Measurements from ENCODE around the gene CCDC154.
"Not testable (repeated sequence)": the region's sequence is repeated elsewhere in the genome, so short reads cannot be mapped to it uniquely, and the experiment has no call there.

The CCDC154 gene

DNA sequence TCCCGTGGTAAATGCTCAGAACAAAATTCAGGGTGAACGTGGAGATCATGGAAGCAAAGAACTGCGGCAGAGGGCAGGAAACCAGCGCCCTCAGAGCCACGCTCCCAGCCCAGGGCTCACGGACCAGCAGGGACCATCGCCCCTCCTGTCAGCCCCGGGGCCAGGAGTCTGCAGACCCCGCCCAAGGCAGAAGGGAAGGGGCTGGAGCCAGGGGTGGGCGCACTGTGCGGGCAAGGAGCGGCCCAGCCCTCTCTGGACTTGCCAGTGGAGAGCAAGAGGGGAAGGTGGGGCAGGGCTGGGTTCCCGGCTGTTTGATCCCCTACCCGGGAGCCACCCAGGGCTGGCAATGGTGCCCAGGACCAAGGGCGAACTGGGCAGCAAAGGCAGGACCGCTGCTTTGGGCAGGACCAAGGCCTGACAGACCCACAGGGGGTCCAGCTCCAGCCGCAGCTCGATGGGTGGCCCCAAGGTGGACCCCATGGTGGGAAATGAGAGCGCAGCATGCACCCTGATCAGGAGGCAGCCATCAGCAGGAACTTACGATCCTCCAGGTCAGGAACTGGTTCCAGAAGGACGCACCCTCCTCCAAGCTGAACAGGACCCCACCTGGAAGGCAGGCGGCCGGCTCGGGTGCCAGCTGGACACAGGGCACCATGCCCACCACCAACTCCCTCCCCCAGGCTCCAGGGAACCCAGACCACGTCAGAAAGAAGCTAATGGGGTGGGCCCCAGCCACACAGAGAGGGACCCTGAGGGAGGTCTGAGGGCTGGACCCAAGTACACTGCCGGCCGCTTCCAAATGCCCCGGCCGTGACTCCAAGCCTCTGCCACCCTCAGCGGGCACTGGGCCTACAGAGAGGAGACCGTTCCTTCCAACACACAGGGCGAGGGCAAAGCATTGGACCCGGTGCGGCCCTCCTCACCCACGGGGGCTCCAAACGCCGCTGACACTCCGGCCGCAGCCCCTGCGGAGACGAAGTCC lies 11.1 kb upstream of the CCDC154 start:
- no peak overlapping the region for H3K27ac ChIP-seq
- no peak for DNase-seq (ENCODE audit: low read depth, low spot score)

DNA sequence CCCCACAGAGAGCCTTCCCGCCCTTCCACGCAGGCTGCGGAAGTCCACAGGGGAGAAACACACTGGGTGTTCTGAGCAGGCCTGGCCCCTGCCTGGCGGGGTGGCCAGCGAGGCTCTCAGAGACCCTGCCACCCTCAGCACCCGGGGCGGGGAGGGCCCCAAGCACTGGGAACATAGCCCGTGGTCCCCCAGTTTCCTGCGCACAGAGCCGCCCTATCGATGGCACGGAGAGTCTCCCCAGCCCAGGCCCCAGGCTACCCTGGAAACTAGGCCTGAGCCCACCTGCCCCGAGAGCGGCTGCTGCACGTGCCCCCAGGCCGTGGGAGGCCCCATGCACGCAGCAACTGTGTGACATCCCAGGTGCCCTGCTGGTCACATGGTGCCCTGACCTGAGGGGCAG lies 10.2 kb upstream of the CCDC154 start:
- H3K27ac ChIP-seq: no peak overlapping the region
- no peak for DNase-seq (ENCODE audit: low read depth, low spot score)

DNA sequence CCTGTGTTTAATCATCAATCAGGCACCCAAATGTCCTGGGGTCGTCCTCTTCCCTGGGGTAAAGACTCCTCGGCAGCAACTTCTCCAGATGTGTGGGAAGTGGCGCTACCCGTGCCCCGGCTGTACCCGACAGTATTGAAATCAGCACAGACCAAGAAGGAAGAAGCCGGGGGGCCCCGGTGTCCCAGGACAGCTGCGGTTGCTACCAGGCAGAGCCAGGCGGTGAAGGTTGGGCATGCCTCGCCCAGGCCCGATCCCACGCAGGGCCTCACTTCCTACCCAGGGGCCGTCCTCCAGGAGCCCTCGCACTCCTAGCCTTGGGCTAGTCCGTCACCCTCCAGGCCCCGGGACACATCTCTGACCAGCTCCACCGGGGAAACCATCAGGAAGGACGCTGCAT lies 9.0 kb upstream of the CCDC154 start:
- DNase-seq (ENCODE audit: low read depth, low spot score): no peak
- H3K27ac ChIP-seq: no peak overlapping the region

DNA sequence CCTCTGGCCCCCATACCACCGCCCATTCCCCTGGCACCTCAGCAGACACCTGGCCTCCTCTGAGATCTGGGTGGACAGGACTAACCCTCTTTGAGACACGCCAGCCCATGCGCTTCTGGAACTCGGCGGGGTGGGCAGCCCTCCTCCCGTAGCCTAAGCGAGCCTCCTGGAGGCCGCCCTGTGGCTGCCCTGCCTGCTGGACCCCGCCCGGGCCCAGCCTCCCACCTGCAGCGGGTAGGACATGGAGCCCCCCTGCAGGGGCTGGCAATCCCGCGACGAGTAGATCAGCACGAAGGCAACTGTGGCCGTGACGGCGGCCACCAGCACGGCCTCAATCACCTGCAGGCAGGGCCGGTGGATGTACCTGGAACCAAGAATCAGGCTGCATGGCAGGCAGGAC lies 8.2 kb upstream of the CCDC154 start:
- no peak overlapping the region for H3K27ac ChIP-seq
- no peak for DNase-seq (ENCODE audit: low read depth, low spot score)

DNA sequence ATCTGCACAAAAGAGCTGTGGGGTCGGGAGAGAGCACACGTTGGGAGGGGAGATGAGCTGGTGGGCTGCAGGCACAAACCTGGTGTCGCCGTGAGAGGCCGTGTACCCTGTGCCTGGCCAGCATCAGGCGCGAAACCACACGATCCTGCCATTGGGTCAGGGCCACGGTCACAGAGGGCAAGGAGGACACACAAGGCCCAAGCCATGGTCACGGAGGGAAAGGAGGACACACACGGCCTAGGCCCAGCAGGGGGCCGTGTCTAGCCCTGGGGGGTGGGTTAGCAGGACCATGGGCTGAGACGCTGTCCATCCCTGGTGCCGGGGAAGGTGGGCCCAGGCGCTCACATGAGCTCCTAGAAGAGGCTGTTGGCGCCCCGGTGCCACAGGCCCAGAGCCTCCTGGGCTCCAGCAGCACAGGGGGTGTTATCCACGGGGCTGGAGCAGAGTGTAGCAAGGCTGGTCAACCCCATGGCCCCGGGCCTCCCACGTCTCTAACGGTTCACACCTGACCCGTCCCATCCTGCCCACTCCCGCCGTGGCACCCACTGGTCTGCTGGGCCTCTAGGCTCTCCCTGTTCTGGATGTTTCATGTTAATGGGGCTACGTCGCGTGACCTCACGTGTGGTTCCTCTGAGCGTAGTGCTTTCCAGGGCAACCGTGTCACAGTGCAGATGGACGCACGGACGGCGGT lies 7.5 kb upstream of the CCDC154 start:
- DNase-seq (ENCODE audit: low read depth, low spot score): no peak
- H3K27ac ChIP-seq: no peak overlapping the region

DNA sequence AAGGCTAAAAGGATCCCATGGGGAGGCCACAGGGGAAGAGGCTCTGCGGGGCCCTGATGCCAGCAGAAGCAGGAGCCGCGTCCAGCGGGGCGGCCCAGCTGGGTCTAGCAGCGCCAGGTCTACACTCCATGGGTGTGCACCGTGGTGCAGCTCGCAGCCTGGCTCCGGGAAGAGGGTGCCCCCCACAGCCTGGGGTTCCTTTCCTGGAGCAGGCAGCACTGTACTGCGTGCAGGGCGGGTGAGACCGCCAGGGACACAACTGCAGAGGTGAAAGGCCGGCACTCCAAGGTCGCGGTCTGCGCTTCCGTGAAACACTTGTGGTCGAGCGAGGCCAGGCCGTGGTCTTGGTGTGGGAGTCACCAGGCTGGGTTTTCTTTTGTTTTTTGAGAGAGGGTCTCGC lies 6.5 kb upstream of the CCDC154 start:
- no peak overlapping the region for H3K27ac ChIP-seq
- no peak for DNase-seq (ENCODE audit: low read depth, low spot score)

DNA sequence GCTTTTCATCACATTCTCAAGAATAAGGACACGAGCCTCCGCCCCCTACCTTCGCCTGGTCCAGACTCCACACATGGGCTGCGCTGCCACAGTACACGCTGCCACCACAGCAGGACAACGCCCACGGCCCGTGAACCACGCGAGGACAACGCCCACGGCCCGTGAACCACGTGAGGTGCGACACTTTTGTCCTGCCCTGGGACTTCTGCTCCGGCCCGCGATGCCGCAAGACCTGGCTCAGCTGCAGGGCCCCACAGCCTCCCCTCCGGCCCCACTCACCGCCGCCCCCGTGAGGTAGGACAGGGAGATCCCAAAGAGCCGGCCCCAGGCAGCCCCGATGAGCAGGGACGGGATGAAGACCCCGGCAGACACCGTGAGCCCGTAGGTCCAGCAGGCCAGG lies 5.9 kb upstream of the CCDC154 start:
- DNase-seq (ENCODE audit: low read depth, low spot score): no peak
- H3K27ac ChIP-seq: no peak overlapping the region

DNA sequence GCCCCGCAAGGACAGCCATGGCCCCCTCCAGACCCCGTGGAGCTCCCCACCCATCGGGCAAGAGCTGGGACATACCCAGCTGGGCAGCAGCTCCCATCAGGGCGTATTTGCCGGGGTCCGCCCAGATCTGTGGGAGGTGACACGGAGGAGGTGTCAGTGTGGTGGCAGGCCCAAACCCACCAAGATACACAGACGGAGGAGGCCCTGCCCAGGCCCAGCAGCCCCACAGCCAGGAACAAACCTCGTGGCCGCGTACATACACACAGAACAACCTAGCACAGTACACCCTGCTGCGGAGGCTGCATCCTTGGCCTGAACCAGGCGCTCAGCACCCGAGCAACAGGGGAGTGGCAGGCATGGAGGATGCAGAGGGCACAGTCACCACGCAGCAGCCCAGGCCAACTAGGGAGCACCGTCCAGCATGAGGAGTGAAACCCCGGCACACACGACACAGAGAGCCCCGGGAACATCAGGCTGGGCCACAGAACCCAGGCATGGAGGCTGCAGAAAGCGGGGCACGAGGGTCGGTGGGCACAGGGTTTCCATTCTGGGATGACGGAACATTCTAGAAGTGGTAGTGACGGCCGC lies 4.9 kb upstream of the CCDC154 start:
- H3K27ac ChIP-seq: no peak overlapping the region
- DNase-seq (ENCODE audit: low read depth, low spot score): no peak

DNA sequence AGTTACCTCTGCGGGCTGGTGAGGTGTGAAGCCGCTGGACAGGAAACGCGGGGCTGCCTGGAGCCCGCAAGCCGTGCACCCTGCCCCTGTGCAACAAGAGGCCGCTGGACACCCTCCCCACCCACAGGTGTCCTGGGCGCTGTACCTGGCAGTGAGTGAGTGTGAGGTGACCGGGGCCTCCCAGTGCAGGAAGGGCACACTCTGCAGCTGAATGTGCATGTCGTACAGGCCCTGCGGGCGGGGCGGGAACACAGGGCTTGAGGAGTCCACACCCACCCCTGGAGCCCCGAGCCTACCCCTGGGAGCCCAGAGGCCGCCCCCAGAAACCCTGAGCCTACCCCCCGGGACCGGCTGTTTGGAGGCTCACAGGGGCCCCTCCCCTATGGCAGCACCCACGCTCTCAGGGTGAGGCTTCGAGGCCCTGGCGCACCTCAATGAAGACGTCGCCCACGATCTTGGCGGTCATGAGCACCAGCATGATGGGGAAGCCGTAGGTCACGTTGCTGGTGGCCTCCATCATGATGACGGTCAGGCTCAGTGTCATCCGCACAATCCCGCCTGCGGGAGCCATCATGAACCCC lies 4.3 kb upstream of the CCDC154 start:
- no peak overlapping the region for H3K27ac ChIP-seq
- no peak for DNase-seq (ENCODE audit: low read depth, low spot score)

DNA sequence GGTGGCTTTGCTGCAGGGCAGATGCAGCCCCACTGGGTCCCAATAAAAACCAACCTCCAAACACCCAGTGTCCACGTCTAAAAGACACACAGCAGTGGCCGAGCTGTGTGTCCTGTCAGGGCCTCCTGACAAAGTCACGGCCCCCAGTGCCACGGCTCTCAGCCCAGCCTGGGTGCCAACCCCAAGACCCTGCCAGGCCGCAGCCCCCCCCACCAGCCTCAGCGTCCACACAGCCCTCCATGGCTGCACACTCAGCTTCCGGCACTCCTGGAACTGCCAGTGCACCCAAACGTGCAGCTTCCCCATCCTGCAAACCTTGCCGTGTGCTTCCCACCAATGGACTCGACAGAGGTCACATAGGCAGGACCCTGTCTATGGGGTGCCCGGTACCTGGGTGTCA lies 3.6 kb upstream of the CCDC154 start:
- DNase-seq (ENCODE audit: low read depth, low spot score): no peak
- no peak overlapping the region for H3K27ac ChIP-seq

DNA sequence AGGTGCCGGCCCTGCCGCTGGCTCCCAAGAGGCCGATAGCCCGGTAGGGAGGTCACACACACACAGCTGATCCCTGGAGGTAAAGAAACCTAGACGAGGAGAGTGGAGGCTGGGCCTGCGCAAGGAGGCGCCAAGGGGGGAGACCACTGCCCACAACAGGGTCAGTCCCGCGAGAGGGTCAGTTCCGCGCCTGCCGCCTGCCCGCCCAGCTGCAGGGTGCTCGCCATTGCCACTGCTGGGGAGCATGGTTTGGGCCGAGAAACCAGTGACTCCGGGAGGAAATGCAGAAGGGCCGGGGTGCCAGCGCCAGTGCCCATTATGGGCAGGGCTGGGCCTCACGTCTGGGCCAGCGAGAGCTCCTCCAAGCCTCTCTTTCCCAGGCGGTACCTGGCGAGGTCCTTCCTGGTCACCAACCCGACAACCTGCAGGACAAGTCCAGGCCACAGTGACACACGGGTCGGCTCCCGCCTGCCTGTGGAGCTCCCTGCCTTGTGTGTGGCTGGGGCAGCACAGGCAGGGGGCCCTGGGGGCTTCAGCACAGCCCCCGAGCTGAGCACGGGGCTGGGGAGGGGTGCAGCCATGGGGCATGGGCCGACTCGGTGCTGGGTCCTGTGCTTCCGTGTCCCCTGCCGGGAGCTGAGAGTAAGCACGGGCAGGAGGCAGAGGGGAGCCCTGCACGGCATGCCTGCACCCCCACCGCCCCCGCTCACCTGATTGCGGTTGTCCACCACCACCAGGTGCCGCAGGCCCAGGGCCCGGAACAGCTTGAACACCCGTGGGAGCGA lies 2.1 kb upstream of the CCDC154 start:
- no peak for DNase-seq (ENCODE audit: low read depth, low spot score)
- H3K27ac ChIP-seq: no peak overlapping the region

DNA sequence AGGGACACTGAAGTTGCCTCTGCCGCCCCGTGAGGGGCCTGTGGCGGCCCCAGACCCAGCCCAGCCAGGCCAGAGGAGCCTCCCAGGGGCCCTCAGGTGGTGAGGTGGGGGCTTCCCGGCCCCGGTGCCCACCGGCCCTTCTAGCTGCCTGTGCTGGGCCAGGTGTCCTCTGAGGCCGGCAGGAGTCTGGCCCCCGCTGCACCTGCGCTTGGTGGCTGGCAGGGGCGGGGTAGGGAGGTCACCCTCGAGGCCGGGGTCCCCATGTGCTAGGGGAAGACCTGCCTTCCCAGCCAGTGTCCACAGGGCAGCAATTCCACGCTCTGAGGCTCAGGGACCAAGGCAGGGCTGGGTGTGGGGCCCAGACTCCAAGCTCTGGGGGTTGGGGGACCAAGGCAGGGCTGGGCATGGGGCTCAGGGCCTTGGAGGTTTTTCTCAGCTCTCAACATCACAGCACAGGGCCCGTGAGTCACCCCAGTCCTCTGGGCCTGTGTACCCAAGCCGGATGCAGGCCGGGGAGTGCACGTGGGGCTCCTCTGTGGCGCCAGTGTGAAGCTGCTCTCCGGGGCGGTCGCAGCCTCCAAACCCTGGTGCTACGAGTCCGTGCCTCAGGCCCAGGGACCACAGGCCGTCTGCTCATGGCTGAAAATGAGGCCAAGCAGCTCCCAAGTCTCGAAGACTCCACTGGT lies 1.3 kb upstream of the CCDC154 start:
- DNase-seq (ENCODE audit: low read depth, low spot score): no peak

DNA sequence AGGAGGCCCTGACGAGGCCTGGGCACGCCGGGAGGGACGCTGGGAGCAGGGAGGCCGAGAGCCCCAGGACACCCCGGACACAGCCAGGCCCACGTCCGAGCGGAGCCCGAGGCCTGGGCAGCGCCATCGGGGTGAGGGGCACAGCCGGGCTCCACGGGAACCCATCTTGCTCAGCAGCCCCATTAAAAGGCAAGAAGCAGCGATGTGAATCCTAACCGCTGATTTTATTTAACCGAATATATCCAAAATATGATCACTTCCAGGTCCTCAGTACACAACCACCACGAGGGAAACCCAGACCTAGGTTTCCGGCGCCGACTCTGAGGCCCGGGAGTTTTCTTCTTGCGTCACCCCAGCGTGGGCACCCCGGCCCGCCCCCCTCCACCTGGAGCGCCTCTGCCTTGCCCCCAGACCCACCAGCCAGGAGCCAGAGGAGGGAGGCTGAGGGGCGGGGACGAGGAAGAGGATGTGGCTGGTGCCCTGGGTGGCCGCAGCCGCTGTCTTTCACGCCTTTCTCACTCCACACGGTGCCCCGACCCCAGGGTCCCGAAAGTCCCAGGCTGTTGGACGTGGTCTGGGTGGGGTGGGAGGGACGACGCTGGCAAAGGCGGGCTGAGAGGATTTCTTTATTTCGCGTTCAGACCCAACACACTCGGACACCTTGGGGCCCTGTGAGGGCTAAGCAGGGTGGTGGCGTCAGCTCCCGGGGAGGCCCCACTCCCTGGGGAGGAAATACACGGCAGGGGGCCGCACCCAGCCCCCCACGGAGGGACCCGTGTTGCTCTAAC lies 568 bp upstream of the CCDC154 start:
- DNase-seq (ENCODE audit: low read depth, low spot score): no peak
- no peak overlapping the region for H3K27ac ChIP-seq

More for the DNA sequence above, 1.3 kb upstream of the CCDC154 start:
- H3K27ac ChIP-seq: no peak overlapping the region

DNA sequence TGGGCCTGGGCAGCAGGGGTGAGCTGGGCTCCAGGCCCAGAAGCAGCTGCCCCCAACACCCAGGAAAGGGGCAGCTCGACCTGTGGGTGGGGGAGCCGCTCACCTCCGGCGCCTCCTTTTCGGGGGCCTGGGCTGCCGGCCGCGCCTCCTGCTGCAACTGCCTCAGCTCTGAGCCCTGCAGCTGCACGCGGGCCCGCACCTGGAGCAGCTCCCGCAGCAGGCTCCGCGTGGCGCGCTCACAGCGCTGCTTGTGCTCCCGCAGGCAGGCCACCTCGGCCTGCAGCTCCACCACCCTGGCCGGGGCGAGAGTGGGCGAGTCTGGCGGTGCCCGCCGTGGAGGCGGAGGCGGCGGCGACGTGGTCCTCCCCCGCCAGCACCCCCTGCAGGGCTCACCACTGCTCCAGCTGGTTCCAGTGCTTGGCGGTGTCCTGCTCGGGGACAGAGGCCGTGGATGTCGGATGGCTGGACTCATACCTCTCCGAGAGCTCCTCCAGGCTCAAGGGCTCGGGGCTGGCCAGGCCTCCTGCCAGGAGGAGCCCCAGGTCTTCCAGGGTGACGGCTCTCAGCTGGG lies 868 bp downstream of the CCDC154 start:
- DNase-seq (ENCODE audit: low read depth, low spot score): no peak
- no peak overlapping the region for H3K27ac ChIP-seq

DNA sequence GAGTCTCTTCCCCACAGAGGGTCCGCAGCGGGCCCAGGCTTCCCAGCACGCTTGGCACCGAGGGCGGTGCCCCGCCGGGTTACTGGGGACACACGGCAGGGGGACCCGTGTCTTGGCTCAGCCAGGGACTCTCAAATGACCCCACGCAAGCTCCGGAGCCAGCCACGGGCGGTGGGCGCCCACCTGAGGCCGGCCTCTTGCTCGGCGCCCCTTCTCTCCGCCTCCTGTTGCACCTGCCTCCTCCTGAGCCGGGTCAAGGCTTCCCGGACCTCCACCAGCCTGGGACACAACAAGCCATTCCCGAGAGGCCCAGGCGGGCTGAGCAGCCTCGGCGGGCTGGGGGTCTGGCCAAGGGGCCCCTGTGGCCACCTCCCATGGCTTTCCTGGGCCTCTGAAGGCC lies 1.7 kb downstream of the CCDC154 start:
- no peak for DNase-seq (ENCODE audit: low read depth, low spot score)
- H3K27ac ChIP-seq: no peak overlapping the region

DNA sequence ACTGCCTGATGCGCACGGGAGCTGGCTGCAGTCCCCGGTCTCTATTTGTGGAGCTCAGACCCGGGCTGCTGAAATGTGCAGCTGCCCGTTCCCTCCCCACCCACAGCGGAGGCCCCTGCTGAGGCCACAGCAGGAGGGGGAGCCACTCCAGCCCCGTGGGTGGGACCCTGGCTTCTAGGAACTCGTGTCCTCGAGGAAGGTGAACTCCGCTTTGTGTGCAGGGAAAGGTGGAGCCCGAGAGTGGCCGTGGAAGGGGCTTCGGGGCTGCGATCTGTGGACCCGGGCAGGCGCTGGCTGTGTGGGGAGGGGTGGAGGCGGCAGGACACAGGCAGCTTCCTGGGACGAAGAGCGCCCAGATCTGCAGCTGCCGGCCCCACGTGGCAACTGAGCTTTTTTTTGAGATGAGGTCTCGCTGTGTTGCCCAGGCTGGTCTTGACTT lies 2.9 kb downstream of the CCDC154 start:
- no peak for DNase-seq (ENCODE audit: low read depth, low spot score)
- H3K27ac ChIP-seq: no peak overlapping the region

DNA sequence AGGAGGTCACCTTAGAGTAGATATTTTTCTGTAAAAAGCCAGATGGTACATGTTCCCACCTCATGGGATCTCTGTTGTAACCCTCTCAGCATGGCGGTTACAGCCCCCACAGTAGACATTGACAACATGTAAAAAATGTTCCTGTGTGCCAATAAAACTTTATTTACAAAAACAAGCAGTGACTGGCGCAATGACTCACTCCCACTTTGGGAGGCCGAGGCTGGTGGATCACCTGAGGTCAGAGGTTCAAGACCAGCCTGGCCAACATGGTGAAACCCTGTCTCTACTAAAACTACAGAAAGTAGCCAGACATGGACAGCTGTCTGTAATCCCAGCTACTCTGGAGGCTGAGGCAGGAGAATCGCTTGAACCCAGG lies 4.7 kb downstream of the CCDC154 start:
- H3K27ac ChIP-seq; DNase-seq (ENCODE audit: low read depth, low spot score): not testable (repeated sequence)

DNA sequence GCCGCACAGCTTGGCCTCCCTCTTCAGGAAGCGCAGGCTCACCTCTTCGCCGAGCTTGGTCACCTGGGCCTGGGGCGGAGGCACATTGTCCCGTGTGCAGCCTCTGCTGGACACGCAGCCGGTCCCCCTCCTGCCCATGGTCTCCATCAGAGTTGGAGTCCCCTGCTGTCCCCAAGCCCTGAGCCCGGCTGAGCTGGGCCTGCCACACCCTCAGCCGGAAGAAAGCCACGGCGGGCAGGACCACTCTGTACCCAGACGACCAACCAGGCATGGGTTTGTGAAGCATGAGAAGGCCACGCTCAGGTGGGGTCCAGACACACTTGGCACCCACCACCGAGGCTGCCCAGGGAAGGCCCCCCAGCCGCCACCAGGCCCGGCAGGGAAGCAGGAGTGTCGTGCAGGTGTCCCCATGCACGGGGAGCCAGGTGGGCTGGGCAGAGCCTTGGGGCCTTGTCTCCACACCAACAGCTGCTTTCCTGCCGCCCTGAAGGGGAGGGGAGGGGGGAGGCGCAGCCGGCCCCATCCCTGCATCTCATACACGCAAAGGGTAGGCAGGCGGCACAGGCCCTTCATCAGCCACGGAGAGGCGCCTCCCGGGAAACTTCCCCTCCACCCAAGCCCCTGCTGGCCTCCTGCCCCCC lies 5.2 kb downstream of the CCDC154 start:
- no peak for DNase-seq (ENCODE audit: low read depth, low spot score)
- H3K27ac ChIP-seq: no peak overlapping the region
